ENCODE measurements around the gene ABCC4.
"Not testable (repeated sequence)": the region's sequence is repeated elsewhere in the genome, so short reads cannot be mapped to it uniquely, and the experiment has no call there.

The ABCC4 gene

DNA sequence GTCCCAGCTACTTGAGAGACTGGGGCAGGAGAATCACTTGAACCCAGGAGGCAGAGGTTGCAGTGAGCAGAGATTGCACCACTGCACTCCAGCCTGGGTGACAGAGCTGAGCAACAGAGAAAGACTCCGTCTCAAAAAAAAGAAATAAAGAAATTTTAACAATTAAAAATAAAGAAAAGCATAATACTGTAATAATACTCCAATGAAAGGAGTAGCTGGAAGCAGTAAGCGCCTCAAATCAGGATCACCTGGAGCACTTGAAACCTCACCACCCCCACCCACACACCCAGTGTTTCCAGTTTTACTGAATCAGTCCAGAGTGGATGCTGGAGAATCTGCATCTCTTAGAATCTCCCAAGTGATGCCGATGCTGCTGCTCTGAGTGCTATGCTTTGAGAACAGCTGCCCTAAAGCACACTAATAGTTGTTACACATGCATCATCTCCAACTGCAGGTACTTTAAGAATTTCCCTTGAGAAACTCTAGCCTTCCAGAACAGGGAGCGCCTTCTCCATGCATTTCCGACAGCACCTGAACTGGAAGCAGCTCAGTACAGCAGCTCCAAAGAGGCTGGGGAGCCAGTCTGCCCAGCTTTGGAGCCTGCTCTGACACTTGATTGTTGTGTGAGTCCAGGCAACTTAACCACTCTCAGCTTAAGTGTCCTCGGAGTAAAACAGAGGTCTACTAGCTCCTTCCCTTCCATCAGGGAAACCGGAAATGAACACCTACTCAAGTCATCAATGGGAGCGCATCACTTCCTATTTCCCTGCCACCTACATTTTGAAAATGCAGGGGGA, 2.9 kb downstream of the ABCC4 start:
- DNase-seq (ENCODE audit: low read depth in 2 of 2), result no peak

DNA sequence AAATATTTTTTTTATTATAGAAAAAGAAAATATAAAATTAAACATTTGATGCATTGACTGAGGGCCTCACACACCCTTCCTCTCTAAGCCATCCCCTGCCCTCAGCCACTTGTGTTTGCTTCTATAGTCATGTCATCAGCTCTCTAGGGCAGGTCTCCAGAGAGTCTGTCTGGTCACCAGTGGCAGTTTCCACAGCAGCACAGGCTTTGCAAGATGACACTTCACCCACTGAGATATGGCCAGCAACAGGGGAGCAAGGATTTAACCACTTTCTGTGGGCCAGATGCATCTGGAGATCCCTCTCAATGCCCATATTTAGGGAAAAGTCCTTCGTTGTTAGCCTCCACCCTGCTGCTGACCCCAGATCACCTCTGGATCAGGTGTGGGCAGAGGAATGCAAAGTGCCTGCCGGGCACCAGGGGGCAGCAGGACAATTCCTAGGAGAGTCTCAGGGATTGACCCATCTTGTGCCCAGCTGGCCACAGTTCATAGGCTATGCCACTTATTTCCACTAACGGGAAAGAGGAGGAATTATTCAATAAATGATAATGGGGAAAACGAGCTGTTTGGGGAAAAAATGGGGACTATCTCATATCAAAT, 4.8 kb downstream of the ABCC4 start:
- no peak for DNase-seq (ENCODE audit: low read depth in 2 of 2)

DNA sequence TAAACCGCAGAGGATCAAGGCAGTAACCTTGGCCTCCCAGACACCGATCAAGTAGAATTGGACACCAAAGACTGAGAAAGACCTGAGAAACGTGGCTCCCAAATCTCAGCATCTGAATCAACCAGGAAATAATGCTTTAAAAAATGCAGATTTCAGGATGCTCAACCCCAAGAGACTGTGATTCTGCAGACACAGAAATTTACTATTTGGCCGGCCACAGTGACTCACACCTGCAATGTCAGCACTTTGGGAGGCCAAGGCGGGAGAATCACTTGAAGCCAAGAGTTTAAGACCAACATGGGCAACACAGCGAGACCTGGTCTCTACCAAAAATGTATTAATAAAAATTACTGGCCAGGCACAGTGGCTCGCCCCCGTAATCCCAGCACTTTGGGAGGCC, 6.2 kb downstream of the ABCC4 start:
- no peak for DNase-seq (ENCODE audit: low read depth in 2 of 2)

DNA sequence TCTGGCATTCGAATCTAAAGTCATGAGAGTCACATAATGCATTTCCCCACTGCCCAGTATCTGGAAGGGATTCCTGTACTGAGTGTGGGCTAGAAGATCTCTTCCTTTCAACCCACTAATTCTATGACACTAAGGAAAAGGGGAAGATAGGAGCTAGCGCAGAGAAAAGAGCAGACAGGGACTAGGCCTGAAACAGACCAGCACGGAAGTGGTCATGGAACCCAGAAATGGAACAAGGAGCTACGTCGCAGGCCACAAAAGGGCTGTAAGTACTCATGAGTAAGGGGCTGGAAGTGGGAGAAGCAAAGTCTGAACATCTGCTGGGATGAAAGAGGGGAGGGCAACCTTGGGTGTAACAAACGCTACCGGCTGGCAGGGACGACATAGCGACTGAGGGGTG, 8.6 kb downstream of the ABCC4 start:
- no peak for DNase-seq (ENCODE audit: low read depth in 2 of 2)

DNA sequence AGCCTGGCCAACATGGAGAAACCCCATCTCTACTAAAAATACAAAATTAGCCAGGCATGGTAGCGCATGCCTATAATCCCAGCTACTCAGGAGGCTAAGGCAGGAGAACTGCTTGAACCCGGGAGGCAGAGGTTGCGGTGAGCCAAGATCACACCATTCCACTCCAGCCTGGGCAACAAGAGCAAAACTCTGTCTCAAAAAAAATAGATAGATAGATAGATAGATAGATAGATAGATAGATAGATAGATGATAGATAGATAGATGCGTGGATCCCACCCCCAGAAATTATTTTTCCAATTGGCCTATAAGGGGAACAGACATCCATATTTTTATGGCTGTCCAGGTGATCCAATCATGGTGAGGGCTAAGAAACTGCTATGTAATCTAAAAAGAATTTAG, 11.3 kb downstream of the ABCC4 start:
- not testable (repeated sequence) for DNase-seq (ENCODE audit: low read depth in 2 of 2)

DNA sequence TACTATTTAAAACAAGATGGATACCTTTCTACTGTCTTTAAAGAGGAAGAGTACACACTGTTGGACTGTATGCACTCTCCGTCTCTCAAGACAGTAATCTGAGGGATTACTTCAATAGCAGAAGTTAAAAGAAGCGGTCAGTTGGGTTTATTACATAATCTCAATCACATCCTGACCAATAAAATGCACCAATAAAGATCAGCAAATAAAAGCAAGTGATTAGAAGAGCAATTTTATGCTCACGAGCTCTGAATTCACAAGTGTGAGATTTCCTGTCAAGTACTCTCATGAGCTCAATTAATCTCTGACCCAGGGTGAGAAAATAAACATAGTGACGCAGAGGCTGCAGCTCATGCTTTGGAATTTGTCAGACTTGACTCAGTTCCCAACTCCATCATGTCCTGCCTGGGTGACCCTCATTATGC, 12.2 kb downstream of the ABCC4 start:
- no peak for DNase-seq (ENCODE audit: low read depth in 2 of 2)

DNA sequence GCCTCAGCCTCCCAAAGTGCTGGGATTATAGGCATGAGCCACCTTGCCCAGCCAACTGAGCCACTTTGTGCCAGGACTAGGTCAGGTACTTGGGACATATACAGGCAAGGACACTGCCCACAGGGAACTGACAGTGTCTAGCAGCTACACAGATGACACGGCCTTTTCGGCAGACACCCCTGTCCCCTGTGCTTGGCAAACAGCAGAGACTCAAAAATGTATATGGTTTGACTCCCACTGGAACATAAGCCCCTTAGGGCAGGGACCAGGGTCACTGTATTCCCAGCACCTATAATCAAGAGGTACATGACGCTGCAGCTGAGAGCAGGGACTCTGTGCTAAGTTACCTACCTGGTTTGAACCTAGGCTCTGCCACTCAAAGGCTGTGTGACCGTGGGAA, 16.8 kb downstream of the ABCC4 start:
- DNase-seq (ENCODE audit: low read depth in 2 of 2), result no peak

DNA sequence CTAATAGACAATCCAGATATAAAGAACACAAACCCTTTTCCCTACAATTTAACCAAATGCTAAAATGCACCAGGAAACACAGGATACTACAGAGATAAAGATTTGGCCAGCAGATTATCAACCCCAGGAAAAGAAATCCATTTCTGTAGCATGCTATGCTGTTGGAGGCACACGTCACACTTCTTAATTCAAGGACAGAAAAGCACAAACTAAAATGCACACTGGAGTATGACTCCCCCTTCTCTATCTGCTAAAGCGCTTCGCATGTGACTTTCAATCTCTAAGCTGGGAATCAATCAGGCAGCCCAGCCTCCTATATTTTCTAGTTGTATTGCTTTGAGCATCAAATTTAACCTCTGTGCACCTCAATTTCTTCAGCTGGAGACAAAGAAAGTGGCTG, 22.2 kb downstream of the ABCC4 start:
- no peak for DNase-seq (ENCODE audit: low read depth in 2 of 2)

DNA sequence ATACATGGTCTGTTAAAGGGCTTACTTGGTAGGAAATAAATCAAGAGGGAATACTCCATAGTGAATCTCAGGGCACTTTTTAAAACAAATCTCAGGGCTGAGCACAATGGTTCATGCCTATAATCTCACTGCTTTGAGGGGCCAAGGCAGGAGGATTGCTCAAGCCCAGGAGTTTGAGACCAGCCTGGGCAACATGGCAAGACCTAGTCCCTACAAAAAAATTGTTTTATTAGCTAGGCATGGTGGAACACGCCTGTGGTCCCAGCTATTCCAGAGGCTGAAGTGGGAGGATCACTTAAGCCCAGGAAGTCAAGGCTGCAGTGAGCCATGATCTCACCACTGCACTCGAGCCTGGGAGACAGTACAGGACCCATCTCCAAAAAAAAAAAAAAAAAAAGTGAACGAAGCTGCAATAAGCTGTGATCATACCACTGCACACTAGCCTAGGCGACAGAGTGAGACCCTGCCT, 25.2 kb downstream of the ABCC4 start:
- no peak for DNase-seq (ENCODE audit: low read depth in 2 of 2)

DNA sequence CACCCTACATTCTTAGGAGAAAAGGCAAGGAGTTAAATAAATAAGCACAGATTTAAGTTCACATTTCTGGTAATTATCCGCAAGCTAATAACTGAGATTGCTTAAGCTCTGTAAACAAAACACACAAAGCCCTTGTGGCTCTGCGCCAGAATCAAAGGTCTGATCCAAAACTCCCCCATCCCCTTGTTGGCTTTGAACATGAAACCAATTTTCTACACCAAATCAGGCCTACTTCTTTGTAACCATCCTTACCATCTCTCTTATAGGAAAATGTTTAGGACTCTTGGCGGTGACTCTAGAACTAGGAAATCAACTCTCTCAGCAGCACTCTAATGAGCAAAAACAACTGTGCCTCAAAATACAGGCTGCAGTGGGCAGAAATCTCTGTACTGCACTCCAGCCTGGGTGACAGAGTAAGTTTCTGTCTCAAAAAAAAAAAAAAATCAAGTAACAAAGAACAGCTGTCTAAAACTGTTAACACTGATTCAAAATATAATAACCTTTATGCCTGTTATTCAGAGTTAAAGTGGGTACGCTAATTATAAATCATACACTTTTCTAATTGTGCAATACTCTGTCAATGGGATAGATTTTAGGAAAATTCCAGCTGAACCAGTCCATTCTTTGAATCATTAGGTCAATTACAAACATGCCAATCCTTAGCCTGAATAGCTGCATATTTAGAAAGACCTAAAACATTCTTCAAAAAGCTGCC, 25.8 kb downstream of the ABCC4 start:
- no peak for DNase-seq (ENCODE audit: low read depth in 2 of 2)

DNA sequence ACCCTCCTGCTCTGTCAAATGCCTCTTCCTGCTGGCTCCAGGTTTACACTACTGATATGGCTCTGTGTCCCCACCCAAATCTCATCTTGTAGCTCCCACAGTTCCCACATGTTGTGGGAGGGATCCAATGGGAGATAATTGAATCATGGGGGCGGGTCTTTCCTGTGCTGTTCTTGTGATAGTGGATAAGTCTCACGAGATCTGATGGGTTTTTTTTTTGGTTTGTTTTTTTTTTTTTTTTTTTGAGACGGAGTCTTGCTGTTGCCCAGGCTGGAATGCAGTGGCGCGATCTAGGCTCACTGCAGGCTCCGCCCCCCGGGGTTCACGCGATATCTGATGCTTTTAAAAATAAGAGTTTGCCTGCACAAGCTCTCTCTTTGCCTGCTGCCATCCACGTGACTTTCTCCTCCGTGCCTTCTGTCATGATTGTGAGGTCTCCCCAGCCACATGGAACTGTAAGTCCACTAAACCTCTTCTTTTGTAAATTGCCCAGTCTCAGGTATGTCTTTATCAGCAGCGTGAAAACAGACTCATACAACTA, 27.6 kb downstream of the ABCC4 start:
- DNase-seq (ENCODE audit: low read depth in 2 of 2), result not testable (repeated sequence)

DNA sequence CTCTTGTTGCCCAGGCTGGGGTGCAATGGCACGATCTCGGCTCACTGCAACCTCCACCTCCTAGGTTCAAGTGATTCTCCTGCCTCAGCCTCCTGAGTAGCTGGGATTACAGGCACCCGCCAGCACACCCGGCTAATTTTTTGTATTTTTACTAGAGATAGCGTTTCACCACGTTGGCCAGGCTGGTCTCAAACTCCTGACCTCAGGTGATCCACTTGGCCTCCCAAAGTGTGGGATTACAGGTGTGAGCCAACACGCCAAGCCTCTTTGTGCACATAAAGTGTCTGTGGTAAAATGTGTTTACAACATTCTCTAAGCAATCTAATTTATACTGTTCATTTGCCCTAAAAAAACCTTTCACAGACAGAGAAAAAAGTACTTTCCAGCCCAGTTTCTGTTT, 29.2 kb downstream of the ABCC4 start:
- not testable (repeated sequence) for DNase-seq (ENCODE audit: low read depth in 2 of 2)

DNA sequence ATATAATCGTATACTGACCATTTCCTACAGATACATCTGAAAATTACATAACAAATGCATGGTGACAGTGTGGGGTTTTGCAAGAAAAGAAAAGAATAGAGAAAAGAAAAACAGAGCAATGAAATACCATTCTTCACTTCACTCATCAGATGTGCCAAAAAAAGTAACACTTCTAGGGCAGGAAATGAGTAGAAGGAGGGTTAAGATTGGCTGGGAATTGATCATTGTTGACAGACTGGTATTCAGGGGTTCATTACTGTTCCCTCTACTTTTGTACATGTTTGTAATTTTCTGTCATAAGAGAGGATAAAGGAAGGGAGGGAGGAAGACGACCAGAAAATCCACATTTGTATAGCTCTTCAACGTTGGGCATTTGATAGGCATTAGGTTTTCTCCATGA, 31.5 kb downstream of the ABCC4 start:
- no peak for DNase-seq (ENCODE audit: low read depth in 2 of 2)

DNA sequence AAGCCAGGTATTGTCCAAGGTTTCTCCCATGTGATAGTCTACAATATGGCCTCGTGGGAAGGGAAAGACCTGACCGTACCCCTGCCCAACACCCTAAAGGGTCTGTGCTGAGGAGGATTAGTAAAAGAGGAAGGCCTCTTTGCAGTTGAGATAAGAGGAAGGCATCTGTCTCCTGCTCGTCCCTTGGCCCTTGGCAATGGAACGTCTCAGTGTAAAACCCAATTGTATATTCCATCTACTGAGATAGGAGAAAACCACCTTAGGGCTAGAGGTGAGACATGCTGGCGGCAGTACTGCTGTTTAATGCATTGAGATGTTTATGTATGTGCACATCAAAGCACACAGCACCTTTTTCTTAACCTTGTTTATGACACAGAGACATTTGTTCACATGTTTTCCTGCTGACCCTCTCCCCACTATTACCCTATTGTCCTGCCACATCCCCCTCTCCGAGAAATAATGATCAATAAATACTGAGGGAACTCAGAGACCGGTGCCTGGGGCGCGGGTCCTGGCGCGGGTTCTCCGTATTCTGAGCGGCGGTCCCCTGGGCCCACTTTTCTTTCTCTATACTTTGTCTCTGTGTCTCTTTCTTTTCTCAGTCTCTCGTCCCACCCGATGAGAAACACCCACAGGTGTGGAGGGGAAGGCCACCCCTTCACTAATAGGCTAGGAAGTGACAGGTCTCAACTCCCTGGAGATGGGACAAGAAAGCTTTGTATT, 32.7 kb downstream of the ABCC4 start:
- not testable (repeated sequence) for DNase-seq (ENCODE audit: low read depth in 2 of 2)

DNA sequence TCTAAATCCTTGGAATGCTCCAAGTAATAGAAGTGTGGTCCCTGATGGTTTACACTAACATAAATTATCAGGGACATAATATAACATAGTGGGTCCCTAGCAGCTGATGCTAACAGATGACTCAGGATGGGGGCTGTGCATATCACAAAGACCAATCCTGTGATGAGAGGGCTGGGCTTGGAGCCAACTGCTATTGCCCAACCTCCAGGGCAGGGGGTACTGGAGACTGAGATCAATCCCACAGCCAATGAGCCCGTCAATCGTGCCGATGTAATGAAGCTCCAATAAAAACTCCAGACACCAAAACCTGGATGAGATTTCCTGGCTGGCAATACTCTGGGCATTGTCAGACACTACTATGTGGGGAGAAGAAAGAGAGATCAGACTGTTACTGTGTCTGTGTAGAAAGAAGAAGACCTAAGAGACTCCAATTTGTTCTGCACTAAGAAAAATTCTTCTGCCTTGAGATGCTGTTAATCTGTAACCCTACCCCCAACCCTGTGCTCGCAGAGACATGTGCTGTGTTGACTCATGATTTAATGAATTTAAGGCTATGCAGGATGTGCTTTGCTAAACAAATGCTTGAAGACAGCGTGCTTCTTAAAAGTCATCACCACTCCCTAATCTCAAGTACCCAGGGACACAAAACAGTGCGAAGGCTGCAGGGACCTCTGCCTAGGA, 33.4 kb downstream of the ABCC4 start:
- DNase-seq (ENCODE audit: low read depth in 2 of 2), result no peak

DNA sequence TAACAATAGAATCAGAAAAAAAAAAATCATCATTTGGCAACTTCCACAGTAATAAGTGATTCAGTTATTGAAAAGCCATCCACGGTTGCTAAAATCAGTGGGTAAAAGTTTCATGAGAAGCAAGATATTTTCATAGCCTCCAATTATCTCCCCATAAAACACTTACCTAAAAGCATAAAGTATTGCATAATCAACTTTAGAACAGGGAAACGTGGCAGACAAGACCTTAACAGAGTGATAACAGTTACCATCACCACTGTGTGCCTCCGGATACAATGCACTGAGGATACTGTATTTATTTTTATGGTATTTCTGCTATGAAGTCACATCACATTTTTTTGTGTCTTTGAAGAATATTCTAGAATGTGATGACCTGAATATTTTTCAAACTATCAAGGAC, 37.0 kb downstream of the ABCC4 start:
- DNase-seq (ENCODE audit: low read depth in 2 of 2), result no peak

DNA sequence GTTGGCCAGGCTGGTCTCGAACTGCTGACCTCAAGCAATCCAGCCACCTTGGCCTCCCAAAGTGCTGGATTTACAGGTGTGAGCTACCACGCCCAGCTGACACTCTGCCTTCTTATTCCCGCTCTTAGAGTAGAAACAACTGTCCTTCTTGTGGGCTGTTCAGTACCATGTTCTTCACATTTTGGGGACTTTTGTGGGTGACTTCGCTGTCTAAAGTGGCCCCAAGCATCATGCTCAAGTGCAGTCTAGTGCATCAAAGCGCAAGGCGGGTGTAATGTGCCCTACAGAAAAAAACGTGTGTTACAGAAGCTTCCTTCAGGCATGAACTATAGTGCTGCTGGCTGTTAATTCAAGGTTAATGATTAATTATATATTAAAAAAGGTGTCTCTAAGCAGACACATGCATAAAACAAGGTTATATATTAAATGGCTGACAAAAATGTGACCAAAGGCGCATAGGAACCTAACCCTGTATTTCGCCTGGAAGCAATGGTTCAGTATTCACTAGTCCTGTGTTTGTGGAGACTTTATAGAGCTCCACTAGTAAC, 38.3 kb downstream of the ABCC4 start:
- no peak for DNase-seq (ENCODE audit: low read depth in 2 of 2)

DNA sequence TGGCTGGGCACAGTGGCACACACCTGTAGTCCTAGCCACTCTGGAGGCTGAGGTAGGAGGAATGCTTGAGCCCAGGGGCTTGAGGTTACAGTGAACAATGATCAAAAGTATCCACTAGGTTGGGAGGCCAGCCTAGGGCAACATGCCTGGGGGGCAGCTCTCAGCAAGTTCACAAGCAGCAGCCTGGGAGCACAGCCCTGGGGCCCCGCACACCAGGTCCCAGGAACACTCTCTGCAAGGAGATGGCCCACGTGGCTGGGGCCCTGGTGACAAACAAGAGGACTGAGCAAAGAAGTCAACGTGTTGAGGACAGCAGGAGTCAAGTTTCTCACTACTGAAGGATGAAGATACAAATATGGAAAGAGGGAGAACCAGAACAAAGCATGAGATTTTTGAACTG, 39.3 kb downstream of the ABCC4 start:
- no peak for DNase-seq (ENCODE audit: low read depth in 2 of 2)

DNA sequence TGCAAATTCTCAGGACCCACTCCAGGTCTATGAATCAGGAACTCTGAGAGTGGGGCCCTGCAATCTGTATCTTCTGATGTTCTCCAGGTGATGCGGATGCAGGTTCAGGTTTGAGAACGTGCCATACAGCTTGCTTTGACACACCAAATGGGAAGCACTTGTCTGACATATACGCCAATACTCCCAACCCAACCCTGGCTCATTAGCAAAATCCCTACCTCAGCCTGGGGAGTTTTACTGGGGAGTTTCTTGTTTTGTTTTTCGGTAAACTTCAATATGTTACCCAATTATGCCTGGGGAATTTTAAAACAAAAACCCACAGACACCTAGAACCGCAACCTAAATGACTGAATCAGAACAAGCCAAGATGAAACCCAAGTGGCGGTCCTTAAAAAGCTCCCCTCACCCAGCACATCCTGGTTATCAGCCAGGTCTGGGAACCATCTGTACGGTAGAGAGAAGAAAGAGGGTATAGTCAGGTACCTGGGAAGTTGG, 41.2 kb downstream of the ABCC4 start:
- no peak for DNase-seq (ENCODE audit: low read depth in 2 of 2)

DNA sequence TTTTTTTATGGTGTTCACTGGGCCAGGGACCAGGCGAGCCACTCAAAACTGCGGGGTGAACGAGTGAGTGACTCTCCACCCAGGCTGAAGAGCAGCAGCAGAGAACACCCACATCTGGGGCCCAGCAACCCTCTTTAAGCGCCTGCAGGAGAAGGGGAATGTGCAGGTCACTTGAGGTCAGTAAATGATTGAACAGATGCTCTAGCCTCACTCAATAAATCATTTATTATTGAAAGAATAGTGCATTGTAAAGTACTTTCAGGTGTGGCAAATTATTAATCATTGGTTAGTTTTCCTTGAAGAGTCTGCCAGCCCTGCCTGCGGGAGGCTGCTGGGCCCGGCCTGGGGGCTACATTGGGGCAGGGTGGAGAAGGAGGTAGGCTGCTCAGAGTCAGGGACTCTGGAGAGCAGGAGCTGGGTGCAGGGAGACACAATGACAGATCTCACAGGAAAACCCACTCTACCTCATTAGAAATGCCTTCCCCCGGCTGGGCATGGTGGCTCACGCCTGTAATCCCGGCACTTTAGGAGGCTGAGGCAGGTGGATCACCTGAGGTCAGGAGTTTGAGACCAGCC, 42.5 kb downstream of the ABCC4 start:
- DNase-seq (ENCODE audit: low read depth in 2 of 2), result no peak

Data from stimulated activated CD8-positive, alpha-beta memory T cell treated with anti-CD3 and anti-CD28 coated beads, Interleukin-15, amount 100 ng/mL, for 48 hours (primary cell).